H9 (cell line): ENCODE data around the gene ACTC1. TPM values are rescaled to one million over a fixed set of nuclear protein-coding genes. Genes with fewer than 3 reads are reported as not detected.

ENCODE experiments used
- DNase-seq: peaks from one replicate; pipeline ENCODE4 v3.0.0-alpha.2; 2017
- H2AFZ ChIP-seq: one replicate; pipeline ENCODE4 v1.6.1; 2013; ENCODE audit warnings: mild to moderate bottlenecking, low read length, control low read depth, moderate library complexity
- H2AK5ac ChIP-seq: 2 replicates; pipeline ENCODE4 v1.6.1; 2013; ENCODE audit warnings: low read length, control low read depth, mixed read lengths; ENCODE audit not compliant: insufficient read length
- H2BK120ac ChIP-seq: one replicate; pipeline ENCODE4 v1.6.1; 2013; ENCODE audit warnings: low read depth, mild to moderate bottlenecking, low read length, control low read depth, inconsistent platforms; ENCODE audit not compliant: poor library complexity, severe bottlenecking
- H2BK12ac ChIP-seq: 2 replicates; pipeline ENCODE4 v1.6.1; 2013; ENCODE audit warnings: low read length, control low read depth, mixed read lengths, low read depth; ENCODE audit not compliant: insufficient read length
- H2BK15ac ChIP-seq: 2 replicates; pipeline ENCODE4 v1.6.1; 2013; ENCODE audit warnings: low read depth, low read length, control low read depth
- H2BK20ac ChIP-seq: one replicate; pipeline ENCODE4 v1.6.1; 2013; ENCODE audit warnings: low read depth, mild to moderate bottlenecking, low read length, control low read depth, inconsistent platforms; ENCODE audit not compliant: poor library complexity, severe bottlenecking
- H2BK5ac ChIP-seq: 2 replicates; pipeline ENCODE4 v1.6.1; 2013; ENCODE audit warnings: low read length, control low read depth, mixed read lengths; ENCODE audit not compliant: insufficient read length
- H3K14ac ChIP-seq: 2 replicates; pipeline ENCODE4 v1.6.1; 2013; ENCODE audit warnings: low read length, control low read depth; ENCODE audit not compliant: insufficient read depth
- H3K18ac ChIP-seq: 2 replicates; pipeline ENCODE4 v1.6.1; 2013; ENCODE audit warnings: low read depth, mild to moderate bottlenecking, mixed read lengths, low read length, control low read depth; ENCODE audit not compliant: insufficient read length
- H3K23ac ChIP-seq: 2 replicates; pipeline ENCODE4 v1.6.1; 2013; ENCODE audit warnings: low read length, control low read depth, mixed read lengths, low read depth; ENCODE audit not compliant: insufficient read length
- H3K23me2 ChIP-seq: 2 replicates; pipeline ENCODE4 v1.6.1; 2013; ENCODE audit warnings: low read depth, mild to moderate bottlenecking, mixed read lengths, low read length, control low read depth; ENCODE audit not compliant: insufficient read length, poor library complexity, severe bottlenecking
- H3K27ac ChIP-seq: 2 replicates; pipeline ENCODE4 v1.5.1; 2013; ENCODE audit warnings: low read length, control low read depth, mixed read lengths, low read depth; ENCODE audit not compliant: insufficient read length
- H3K27me3 ChIP-seq: 2 replicates; pipeline ENCODE4 v1.6.1; 2013; ENCODE audit warnings: low read length, control low read depth, inconsistent platforms; ENCODE audit not compliant: insufficient read depth
- H3K4ac ChIP-seq: 2 replicates; pipeline ENCODE4 v1.6.1; 2013; ENCODE audit warnings: low read depth, mild to moderate bottlenecking, control low read depth, inconsistent platforms, low read length, moderate library complexity
- H3K4me1 ChIP-seq: 2 replicates; pipeline ENCODE4 v1.6.1; 2013; ENCODE audit warnings: low read length, control low read depth, inconsistent platforms; ENCODE audit not compliant: insufficient read depth
- H3K4me2 ChIP-seq: 2 replicates; pipeline ENCODE4 v1.6.1; 2013; ENCODE audit warnings: low read length, control low read depth, mixed read lengths; ENCODE audit not compliant: insufficient read length, insufficient read depth
- H3K56ac ChIP-seq: 2 replicates; pipeline ENCODE4 v1.6.1; 2013; ENCODE audit warnings: low read depth, mild to moderate bottlenecking, mixed read lengths, low read length, control low read depth; ENCODE audit not compliant: insufficient read length
- H3K79me1 ChIP-seq: 2 replicates; pipeline ENCODE4 v1.6.1; 2013; ENCODE audit warnings: low read depth, mild to moderate bottlenecking, moderate library complexity, low read length, control low read depth, inconsistent platforms; ENCODE audit not compliant: insufficient read depth, poor library complexity, severe bottlenecking
- H3K79me2 ChIP-seq: 2 replicates; pipeline ENCODE4 v1.6.1; 2013; ENCODE audit warnings: low read length, control low read depth, inconsistent platforms; ENCODE audit not compliant: insufficient read depth
- H3K9ac ChIP-seq: 2 replicates; pipeline ENCODE4 v1.6.1; 2013; ENCODE audit warnings: low read length, control low read depth, mixed read lengths; ENCODE audit not compliant: insufficient read length; ENCODE audit errors: extremely low read depth
- H3K9me3 ChIP-seq: one replicate; pipeline ENCODE4 v1.6.1; 2013; ENCODE audit warnings: low read depth, low read length, inconsistent platforms; ENCODE audit not compliant: control insufficient read depth
- H3T11ph ChIP-seq: one replicate; pipeline ENCODE4 v1.6.1; 2013; ENCODE audit warnings: mild to moderate bottlenecking, low read length, control low read depth, inconsistent platforms
- H4K20me1 ChIP-seq: one replicate; pipeline ENCODE4 v1.6.1; 2013; ENCODE audit not compliant: control insufficient read depth, insufficient read length, insufficient read depth
- H4K5ac ChIP-seq: 2 replicates; pipeline ENCODE4 v1.6.1; 2013; ENCODE audit warnings: low read depth, mild to moderate bottlenecking, mixed read lengths, low read length, control low read depth; ENCODE audit not compliant: insufficient read length
- H4K8ac ChIP-seq: replicated peaks from 2 replicates; pipeline ENCODE4 v1.6.1; 2013; ENCODE audit warnings: low read length, control low read depth, mixed read lengths, low read depth; ENCODE audit not compliant: insufficient read length
- H4K91ac ChIP-seq: 2 replicates; pipeline ENCODE4 v1.6.1; 2013; ENCODE audit warnings: low read depth, mild to moderate bottlenecking, moderate library complexity, mixed read lengths, low read length, control low read depth; ENCODE audit not compliant: insufficient read length
- H3K27ac Mint-ChIP-seq, 3 experiments: 2 replicates in 2 of 3; 3 replicates in 1 of 3; pipeline ENCODE4 v1.8.0; 2020 to 2021; ENCODE audit warnings: mixed read lengths in 3 of 3, mild to moderate bottlenecking in 1 of 3, moderate library complexity in 1 of 3
- H3K27me3 Mint-ChIP-seq: 2 replicates; pipeline ENCODE4 v1.8.0; 2021; ENCODE audit warnings: low read depth, mild to moderate bottlenecking, moderate library complexity, mixed read lengths
- H3K36me3 Mint-ChIP-seq, 3 experiments: 2 replicates in 2 of 3; 3 replicates in 1 of 3; pipeline ENCODE4 v1.8.0; 2020 to 2021; ENCODE audit warnings: low read depth in 3 of 3, mixed read lengths in 3 of 3; ENCODE audit not compliant: insufficient read depth in 1 of 3
- H3K4me1 Mint-ChIP-seq, 2 experiments: 2 replicates each; pipeline ENCODE4 v1.8.0; 2020; ENCODE audit warnings: mixed read lengths in 2 of 2
- H3K4me3 Mint-ChIP-seq, 2 experiments: 2 replicates in 1 of 2; 3 replicates in 1 of 2; pipeline ENCODE4 v1.8.0; 2020 to 2021; ENCODE audit warnings: mild to moderate bottlenecking in 2 of 2, mixed read lengths in 2 of 2, moderate library complexity in 1 of 2
- H3K9me3 Mint-ChIP-seq, 2 experiments: 2 replicates in 1 of 2; 3 replicates in 1 of 2; pipeline ENCODE4 v1.8.0; 2020; ENCODE audit warnings: mild to moderate bottlenecking in 2 of 2, mixed read lengths in 2 of 2, moderate library complexity in 1 of 2
- CTCF ChIP-seq: fragments of 200-600 bp; sonication (generic); conservative IDR thresholded peaks from 3 replicates; pipeline ENCODE4 v1.8.0; 2021; ENCODE audit warnings: antibody characterized with exemption, mild to moderate bottlenecking
- WGBS: extraction: QIAGEN DNeasy Blood & Tissue Kit; methylation state at CpG from one replicate; pipeline ENCODE4 v1.1.7; 2013; ENCODE audit warnings: missing lambda C conversion rate, low lambda C conversion rate, mixed read lengths; ENCODE audit not compliant: insufficient read length; ENCODE audit errors: extremely low coverage; 5-methylcytosine and 5-hydroxymethylcytosine counted together
- total RNA-seq: library from RNA; stranded (reverse); gene quantifications from 2 replicates; pipeline ENCODE4 v1.2.1, GENCODE V29; 2021

ACTC1 gene
- total RNA-seq, 1 experiment from 2014 or later = 52.2 TPM

- no peak overlapping the region for H3T11ph ChIP-seq
Observed at GRCh38 chr15:34765741-34766140, 29.6 kb downstream of the ACTC1 start.

More at GRCh38 chr15:34765741-34766140, 29.6 kb downstream of the ACTC1 start:
- H4K8ac ChIP-seq = no peak overlapping the region
- H3K23ac ChIP-seq = no peak overlapping the region
- Mint-ChIP-seq H3K27me3 (peaks cover 6% of the 10 kb centered on the region; the same call in 1 of the 2 replicates), H3K4me3 (no peak overlapping the region), H3K36me3 (no peaks in the 10 kb centered on the region), H3K27ac (no peak overlapping the region), H3K4me1 (peaks cover 10% of the 10 kb centered on the region in 2 experiments), H3K9me3 (no peaks in the 10 kb centered on the region)
- H2BK12ac ChIP-seq = no peak overlapping the region
- no peaks in the 10 kb centered on the region for H4K20me1 ChIP-seq
- WGBS = no CpG with 5 or more reads among the region's 5 CpGs
- H3K4me2 ChIP-seq = no peak overlapping the region
- no peak overlapping the region for H2BK20ac ChIP-seq
- no peak overlapping the region for H2BK5ac ChIP-seq
- no peak overlapping the region for H3K4ac ChIP-seq
- no peak overlapping the region for H2BK120ac ChIP-seq
- H4K91ac ChIP-seq = no peak overlapping the region
- no peak overlapping the region for H4K5ac ChIP-seq
- H2AFZ ChIP-seq = no peak overlapping the region
- H3K23me2 ChIP-seq = no peaks in the 10 kb centered on the region
- DNase-seq = no peak
- no peaks in the 10 kb centered on the region for H3K79me1 ChIP-seq
- H3K79me2 ChIP-seq = no peaks in the 10 kb centered on the region
- H3K18ac ChIP-seq = no peak overlapping the region
- no peak overlapping the region for H3K27ac ChIP-seq
- no peak overlapping the region for H3K56ac ChIP-seq
- no peak overlapping the region for H3K14ac ChIP-seq
- H2AK5ac ChIP-seq = no peak overlapping the region
- no peaks in the 10 kb centered on the region for H3K9me3 ChIP-seq
- no peaks in the 10 kb centered on the region for H3K27me3 ChIP-seq
- H2BK15ac ChIP-seq = no peak overlapping the region
- TF ChIP-seq CTCF = no peak
- H3K9ac ChIP-seq = no peak overlapping the region
- H3K4me1 ChIP-seq = no peaks in the 10 kb centered on the region
